HG03108 (cell line): ENCODE measurements around the gene TNFRSF11A.

ENCODE experiments used
- ATAC-seq: cut with Tn5 transposase; IDR thresholded peaks from one replicate; pipeline ENCODE4 v1.9.1; 2021; ENCODE audit warnings: moderate library complexity; ENCODE audit not compliant: unreplicated experiment

TNFRSF11A gene

DNA sequence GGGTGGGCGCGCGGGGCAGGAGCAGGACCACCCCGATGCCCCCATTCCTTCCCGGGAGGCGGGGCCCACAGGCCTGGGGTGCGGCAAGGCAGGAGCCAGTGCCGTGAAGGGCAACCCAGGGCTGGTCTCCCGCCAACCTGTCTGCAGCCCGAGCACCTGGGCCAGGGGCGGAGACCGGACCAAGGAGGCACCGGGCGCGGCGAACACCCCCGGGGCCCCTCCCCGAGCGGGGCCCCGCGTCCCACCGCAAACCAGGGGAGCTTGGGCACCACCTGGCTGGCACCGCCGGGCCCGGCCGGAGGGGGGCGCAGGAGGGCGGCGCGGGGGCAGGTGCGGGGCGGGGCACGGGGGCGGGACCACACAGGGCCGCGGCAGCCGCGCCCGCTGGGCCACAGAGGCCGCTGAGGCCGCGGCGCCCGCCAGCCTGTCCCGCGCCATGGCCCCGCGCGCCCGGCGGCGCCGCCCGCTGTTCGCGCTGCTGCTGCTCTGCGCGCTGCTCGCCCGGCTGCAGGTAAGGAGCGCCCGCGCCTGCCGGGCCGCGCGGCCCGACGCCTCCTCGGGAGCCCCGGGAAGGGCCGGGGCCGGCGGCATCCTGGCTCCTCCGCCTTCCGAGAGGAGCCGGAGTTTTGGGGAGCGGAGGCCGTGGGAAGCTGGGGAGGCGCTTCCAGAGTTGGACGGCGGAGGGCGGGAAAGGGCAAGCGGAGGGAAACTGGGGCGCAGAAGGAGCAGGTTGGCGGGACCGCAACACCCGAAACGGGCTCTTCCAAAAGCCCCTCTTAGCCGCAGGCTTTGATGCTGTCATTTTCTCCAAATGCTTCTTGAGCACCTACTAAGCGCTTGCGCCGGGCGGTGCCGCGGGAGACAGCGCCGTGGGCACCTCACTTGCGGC lies at the start of gene TNFRSF11A:
Gene TNFRSF11A (plus strand): TSS at position 394 of the 889 bp plus-strand sequence. CDS start 43 bp downstream, at position 437.
- ATAC-seq = peak; percentile 70

DNA sequence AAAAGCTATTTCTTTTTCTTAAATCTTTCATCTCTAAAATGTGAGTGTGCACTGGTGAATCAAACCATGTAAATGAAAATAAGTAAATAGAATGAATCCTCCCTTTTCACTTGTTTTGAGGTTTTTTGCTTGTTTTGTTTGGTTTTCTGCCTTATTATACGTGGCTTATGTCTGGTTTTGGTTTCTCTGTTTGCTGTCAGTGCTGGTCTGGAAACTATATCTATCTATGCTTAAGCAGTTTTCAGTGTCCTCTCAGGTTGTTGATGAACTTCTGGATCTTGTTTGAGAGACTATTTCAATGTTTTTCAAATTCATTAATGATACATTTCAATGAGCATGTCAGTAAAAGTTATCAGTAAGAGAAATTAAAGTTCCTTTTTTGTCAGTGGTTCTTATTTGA lies 48.1 kb upstream of the TNFRSF11A start:
- no peak for ATAC-seq

GRCh38 chr18:62279561-62279960 lies 45.5 kb upstream of the TNFRSF11A start:
- ATAC-seq = no peak

- ATAC-seq = no peak
Observed at GRCh38 chr18:62280058-62280457, 45.1 kb upstream of the TNFRSF11A start.

DNA sequence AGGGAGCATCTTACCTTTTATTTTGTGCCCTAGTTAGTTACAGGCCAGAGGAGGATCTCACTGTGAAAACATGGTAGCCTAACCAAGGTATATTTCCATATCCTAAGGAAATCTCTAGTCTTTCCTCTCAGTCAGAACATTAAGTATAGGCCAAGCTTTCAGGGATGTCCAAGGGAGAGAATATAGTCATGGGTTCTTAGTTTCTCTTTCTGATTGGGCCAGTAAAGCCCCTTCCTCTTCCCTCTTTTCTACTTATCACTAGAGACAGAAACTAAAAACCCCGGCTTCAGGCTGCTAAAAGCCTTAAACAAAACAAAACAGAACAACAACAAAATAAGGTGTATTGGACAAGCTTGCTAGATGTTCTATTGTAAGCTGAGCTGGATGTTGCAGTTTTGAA lies 44.3 kb upstream of the TNFRSF11A start:
- ATAC-seq = no peak

GRCh38 chr18:62281684-62282083 lies 43.4 kb upstream of the TNFRSF11A start:
- no peak for ATAC-seq

- no peak for ATAC-seq
Observed at GRCh38 chr18:62282188-62282629, 42.9 kb upstream of the TNFRSF11A start.

- no peak for ATAC-seq
Observed at GRCh38 chr18:62284637-62285036, 40.5 kb upstream of the TNFRSF11A start.

DNA sequence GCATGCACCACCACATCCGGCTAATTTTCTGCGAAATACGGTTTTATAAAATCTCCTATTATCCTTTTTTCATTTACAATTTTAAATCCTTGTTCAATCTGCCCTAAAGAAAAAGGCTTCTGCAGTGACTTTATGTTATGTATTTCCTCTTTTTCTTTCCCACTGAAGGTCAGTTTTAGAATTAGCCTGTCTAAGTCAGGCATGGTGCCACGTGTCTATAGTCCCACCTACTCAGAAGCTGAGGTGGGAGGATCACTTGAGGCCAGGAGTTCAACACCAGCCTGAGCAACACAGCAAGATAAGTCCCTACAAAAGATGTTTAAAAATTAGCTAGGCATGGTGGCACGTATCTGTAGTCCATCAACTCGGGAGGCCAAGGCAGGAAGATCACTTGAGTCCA lies 39.8 kb upstream of the TNFRSF11A start:
- no peak for ATAC-seq

DNA sequence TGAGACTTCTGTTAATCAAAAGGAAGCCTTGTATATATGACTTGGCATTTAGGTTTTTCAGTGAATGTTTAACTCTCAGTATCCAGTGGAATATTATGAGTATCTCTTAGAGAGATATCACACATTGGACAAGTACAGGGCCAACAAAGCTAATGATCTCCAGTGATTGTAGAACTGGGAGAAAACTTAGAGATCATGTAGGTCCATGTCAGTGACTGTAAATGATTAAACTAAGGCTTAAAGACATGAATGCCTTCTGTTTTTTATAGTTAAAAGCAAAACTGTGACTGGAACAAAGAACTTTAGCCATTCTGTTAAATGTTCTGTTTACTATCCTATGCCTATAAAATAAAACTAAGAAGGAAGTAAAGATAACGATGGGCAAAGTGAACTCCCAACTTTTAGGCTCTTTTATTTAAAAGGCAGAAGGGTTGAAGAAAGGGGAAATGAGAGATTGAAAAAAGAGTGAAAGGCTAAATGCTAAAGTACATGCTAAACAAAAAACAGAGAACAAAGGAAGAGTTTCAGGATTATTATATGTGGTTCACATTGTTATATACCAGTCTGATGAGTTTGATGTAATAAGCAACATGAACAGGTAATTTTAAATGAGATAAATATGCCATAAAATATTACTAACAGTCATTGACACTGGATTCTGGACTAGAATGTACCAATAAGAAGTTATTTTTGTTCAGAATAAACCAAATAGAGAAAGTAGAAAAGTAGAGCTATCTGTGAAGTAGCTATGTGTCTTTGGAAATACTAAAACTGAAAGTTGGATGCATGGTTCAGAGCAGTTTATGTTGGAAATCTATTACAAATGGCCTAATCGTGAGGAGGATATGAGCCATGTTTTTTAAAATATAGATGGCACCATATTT lies 37.1 kb upstream of the TNFRSF11A start:
- ATAC-seq = peak; percentile 35

GRCh38 chr18:62288665-62289008 lies 36.5 kb upstream of the TNFRSF11A start:
- ATAC-seq = peak; percentile 42

- no peak for ATAC-seq
Observed at GRCh38 chr18:62289047-62289446, 36.1 kb upstream of the TNFRSF11A start.

DNA sequence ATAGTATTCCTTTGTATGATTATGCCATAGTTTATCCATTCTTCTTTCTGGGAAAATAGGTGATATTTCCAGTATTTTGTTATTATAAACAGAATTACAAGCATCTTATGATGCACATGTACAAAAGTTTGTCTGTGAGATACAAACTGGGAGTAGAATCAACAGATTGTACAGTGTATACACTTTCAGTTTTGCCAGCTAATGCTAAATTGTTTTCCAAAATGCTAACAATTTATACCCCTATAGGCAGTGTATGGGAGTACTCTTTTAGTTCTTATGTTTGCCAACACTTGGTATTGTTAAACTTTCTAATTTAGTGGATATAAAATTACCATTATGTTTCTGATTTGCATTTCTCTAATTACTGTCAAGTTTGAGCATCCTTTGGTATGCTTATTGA lies 31.0 kb upstream of the TNFRSF11A start:
- no peak for ATAC-seq

DNA sequence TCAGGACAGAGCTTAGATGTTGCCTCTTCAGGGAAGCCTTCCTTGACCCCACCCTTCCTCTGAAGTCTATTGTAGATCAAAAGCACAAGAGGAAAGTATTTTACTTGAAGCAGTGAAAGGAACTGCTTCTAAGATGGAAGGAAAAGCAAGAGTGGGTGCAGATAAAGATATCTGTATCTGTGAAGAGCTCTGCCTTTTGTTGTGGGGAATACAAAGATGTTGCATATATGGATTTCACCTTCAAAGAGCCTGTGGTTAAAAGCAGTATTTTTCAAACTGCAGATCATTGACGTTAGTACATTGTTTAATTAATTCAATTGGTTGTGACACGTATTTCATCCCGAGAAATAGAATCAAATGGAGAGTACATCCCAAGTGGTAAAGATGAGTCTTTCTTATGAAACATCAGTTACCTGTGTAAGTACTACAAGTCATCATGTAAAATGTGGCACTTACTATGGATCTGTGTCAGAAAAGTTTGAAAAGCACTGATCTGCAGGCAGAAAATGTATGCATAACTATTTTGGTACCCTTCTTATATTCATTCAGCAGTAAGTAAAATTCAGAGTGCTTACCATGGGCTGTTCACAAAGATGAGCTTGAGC lies 24.6 kb upstream of the TNFRSF11A start:
- ATAC-seq = no peak

- no peak for ATAC-seq
Observed at GRCh38 chr18:62301322-62301721, 23.8 kb upstream of the TNFRSF11A start.

DNA sequence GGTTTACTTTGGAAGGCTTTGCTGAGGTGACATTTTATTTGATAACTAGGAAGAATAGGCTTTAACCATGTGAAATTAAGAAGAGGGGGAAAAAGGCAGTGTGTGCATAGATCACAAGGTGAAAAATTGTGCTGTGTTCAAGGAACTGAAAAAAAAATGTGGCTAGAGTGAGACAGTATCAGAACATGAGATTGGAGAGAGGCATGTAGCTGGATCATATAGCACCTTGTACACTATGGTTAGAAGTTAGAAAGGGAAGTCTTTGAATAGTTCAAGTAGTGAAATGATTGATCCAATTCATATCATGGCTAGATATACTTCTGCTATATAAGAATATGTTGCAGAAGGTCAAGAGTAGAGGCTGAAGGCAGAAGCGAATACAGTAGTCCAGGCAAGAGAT lies 12.3 kb upstream of the TNFRSF11A start:
- no peak for ATAC-seq

GRCh38 chr18:62318228-62319180 lies 6.6 kb upstream of the TNFRSF11A start:
- ATAC-seq = no peak

DNA sequence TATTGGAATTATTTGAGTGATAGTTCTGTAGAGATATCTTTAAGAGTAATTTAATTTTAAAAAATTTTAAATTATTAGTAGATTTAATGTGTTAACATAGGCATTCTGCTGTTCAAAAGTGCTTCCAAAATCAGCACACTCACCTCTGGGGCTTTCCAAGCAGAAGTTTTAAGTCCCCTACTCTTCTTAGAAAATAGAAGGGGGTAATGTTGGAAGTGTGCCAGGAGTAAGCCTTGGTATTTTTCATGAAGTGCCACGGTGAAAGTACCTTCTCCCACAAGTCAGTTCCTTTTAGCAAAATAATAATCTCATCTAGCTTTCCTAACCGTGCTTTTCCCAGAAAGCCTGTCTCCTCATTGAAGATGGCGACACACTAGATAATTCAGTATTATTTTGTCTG lies 3.9 kb upstream of the TNFRSF11A start:
- ATAC-seq = no peak

DNA sequence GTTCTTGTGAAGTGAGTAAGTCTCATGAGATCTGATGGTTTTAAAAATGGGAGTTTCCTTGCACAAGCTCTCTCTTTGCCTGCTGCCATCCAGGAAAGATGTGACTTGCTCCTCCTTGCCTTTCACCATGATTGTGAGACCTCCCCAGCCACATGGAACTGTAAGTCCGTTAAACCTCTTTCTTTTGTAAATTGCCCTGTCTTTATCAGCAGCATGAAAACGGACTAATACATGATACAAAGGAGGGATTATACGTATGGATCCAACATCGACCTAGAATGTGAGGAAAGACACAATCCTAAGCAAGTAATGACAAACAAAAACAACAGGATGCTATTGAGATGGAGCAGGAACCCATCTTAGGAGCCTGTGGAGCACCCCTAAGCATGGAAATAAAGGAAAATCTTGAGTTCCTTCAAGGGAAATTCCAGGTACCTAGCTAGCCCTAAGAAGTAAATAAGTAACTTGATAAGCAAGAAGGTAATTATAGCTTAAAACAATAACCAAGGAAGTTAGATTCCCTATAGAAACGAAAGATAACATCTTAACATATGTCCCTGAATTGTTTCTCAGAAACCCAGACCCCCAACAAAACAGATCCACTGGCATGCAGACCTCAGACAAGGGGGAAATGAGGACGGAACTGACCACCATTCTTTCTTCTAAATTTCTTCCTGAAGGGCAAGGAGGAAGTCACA lies 1.5 kb upstream of the TNFRSF11A start:
- ATAC-seq = no peak
